NCI-H146 treated with DMSO at 0.1 percent for 48 hours (cell line): Measurements from ENCODE around the gene KDM8.

Experiments used
- DNase-seq: peaks from one replicate; lab custom pipeline; 2025; ENCODE audit not compliant: unreplicated experiment; lab: John Stamatoyannopoulos, UW

KDM8 gene

GRCh38 chr16:27203507-27204311 lies at the start of gene KDM8:
Gene KDM8, plus strand, starts transcription at chr16:27203526. Its CDS starts 6,598 bp downstream, at chr16:27210124.
- peak; percentile 99 for DNase-seq

DNA sequence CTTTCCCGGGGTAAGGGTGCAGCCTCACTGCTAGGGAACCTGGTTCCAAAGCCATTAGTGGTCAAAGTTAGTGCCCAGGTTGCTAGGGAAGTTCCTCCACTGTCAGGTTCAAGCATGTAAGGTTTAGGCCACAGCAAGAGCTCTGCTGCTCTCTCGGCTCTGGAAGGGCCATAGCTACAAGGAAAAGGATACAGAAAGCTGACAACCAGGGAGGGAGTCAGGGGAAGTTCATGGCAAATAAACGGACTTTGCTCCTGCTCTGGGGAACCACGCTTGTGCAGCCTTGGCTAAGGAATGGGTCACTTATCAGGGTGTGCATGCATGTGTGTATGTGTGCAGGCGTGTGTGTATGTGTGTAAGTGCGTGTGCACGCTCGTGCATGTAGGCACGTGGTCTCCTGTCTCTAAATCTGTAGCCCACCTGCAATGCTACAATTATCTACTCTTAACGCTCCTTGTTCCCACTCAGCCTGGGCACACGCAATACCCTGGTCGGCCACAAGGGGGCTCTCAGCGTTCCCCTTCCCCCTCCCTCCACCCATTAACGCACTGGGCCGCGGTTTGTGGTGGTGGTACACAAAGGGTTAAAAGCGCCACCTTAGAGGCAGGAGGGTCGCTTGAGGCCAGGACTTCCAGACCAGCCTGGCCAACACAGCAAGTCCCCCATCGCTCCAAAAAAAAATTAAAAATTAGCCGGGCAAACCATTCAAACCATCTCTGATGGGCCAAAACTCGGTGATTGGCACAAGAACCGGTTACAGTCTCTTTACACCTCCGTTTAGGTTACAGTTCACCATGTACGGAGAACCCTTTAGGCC lies 48.4 kb upstream of the KDM8 start:
- no peak for DNase-seq

GRCh38 chr16:27156579-27156978 lies 46.7 kb upstream of the KDM8 start:
- no peak for DNase-seq

- no peak for DNase-seq
Measured at GRCh38 chr16:27161398-27161797, 41.9 kb upstream of the KDM8 start.

DNA sequence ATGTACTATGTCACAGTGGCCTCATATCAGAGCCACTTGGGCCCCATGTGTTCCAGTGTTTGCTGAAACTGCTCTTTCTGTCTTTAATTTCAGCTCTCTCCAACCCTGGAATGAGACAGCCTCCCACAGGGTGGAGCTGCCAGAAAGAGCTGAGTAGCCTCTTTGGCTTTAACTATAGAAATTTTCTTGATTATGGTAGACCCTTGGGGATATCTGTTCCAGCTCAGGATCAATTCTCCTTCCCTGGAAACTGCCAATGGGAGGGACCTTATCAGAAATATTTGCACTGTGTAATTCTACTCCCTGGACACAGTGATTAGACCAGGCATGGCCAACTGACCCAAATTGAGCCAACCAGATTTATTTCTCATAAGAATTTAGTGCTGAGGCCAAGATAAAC lies 39.0 kb upstream of the KDM8 start:
- no peak for DNase-seq

DNA sequence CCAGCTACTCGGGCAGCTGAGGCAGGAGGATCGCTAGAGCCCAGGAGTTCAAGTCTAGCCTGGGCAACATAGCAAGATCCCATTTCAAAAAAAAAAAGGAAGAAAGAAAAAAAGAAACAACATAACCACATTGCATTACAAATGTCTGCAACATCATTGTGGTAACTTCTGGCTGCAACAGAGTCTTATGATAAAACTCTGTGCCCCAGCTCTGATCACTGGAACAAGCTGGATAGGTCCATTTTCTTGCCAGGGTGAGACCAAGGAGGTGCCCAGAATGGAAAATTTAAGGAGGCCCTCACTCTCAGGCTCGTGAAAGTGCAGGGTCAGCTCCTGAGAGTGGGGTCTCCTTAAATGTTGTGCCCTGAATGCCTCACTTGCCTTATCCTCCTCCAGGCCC lies 37.8 kb upstream of the KDM8 start:
- DNase-seq, result no peak

- no peak for DNase-seq
Measured at GRCh38 chr16:27168790-27169189, 34.5 kb upstream of the KDM8 start.

- peak; percentile 13 for DNase-seq
Measured at GRCh38 chr16:27169511-27170071, 33.7 kb upstream of the KDM8 start.

DNA sequence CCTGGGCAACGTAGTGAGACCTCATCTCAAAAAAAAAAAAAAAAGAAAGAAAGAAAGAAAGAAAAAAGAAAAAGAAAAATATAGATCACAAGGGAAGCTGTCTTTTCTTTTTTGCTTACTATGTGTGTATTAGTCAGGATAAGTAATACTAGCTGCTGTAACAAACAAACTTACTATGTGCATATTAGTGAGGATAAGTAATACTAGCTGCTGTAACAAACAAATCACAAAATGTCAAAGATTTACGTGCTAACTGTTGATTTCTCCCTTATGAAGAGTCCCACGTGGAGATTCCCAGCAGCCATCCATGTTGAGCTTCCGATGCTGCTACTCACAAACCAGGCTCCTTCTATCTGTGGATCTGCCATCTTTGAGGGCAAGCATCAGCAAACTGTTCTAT lies 31.7 kb upstream of the KDM8 start:
- DNase-seq, result no peak

DNA sequence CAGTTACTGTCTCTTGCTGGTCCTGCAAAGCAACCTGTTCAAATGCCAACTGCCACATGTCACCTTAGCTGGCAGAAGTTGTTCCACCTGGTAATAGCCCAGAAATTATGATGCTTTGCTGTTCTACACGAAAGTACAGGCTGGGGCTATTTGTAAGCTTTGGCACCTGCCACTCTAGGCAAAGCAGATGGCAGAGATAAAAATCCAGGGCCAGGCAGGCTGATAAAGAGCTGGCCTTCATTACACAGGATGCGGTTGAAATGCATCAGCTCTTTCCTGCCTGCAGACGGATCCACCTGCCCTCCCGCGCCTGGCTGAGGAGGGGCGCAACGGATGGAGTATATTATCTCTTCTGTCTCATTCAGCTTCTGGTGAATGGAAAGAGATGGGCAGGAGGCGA lies 29.3 kb upstream of the KDM8 start:
- peak; percentile 30 for DNase-seq

GRCh38 chr16:27174798-27175197 lies 28.5 kb upstream of the KDM8 start:
- no peak for DNase-seq

DNA sequence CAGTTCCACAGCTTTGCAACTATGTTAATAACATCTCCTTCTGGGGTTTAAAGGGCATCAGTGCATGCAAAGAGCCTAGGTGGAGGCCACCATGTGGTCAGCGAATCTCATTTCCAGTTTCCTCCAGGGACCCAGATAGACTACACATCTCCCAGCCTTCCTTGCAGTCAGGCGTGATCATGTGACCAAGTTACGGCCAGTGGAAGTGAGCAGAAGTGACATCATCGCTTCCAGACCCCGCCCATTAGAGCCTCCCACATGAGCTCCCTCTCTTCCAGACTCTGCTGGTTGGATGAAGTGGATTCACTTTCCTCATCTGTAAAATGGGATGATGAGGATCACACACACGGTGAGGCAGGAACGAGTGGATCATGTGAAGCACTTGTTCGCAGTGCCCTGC lies 27.4 kb upstream of the KDM8 start:
- no peak for DNase-seq

DNA sequence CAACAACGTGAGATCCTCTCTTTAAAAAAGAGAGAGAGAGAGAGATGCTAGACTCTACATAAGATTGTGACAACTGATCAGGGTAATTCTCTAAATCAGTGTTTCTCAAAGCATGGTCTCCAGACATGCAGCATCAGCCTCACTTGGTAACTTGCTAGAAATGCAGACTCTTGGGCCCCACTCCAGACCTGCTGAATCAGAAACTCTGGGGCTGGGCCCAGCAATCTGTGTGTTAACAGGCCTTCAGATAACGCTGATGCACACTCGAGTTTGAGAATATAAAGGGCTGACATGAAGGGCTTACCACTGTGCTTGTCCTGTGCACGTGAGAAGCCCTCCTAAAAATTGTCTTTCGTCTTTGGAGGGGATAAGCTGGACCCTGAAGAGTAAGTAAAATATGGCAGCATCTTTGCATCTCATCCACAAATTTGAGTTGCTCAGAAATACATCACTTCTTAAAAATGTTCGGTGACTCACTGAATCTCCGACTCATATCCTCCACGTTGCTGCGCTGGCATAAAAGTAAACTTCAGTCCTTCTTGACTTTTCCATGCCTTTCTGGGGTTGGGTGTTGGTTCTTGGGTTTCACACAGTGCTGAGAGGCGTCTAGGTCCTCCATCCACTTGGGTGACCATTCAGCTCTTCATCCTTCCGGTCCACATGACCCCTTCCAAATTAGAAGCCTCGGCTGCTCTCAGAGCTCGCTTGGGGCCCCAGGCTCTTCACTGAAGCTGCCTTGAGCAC lies 26.1 kb upstream of the KDM8 start:
- DNase-seq, result no peak

- DNase-seq, result peak; percentile 39
Measured at GRCh38 chr16:27179500-27180072, 23.7 kb upstream of the KDM8 start.

DNA sequence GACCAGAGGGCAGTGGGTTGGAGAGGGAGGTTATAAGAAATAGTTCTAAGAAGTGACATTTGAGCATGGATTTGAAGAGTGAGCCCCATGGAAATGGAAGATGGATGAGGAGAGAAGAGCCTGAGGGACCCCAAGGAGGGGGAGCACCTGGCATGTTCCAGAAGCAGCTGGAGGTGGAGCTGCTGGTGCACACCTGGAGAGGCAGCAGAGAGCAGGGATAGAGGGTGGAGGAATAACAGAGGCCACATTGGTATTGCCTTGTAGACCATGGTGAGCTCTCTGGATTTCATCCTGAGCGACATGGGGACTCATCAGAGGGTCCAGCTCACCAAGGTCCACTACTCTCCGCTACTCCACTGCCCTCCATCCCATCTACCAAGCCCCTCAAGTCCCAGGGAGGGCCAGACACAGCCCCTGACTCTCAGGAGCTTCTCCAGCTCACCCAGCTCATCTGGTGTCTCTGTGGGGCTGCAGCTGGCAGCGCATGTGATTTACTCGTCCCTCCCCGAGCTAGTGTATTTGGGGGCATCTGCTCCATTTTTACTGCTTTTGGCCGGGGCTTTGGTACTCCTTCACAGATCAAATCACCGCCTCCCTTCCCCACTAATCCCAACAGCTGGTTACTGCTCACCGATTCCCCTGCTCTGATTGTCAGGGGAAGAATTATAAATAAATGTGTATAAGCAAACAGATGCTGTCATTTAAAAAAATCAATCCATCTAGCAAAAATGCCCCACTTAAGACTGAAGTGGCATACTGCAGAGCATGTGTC lies 22.1 kb upstream of the KDM8 start:
- DNase-seq, result no peak

- no peak for DNase-seq
Measured at GRCh38 chr16:27182906-27183405, 20.4 kb upstream of the KDM8 start.

DNA sequence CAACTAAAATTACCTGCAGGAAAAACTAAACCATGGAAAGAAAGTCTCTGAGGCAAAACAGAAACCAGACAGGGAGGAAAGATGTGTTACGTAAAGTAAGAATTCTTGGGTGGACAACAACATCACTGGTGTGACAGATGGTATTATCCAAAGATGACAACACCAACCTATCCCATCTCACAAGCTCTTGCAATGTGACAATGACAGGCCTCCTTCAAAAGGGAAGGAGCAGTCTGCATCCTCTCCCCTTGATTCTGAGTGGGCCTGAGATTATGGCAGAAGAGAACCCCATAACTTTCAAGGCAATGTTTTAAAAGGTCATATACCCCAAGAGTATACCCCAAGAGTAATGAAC lies 17.6 kb upstream of the KDM8 start:
- DNase-seq, result no peak

DNA sequence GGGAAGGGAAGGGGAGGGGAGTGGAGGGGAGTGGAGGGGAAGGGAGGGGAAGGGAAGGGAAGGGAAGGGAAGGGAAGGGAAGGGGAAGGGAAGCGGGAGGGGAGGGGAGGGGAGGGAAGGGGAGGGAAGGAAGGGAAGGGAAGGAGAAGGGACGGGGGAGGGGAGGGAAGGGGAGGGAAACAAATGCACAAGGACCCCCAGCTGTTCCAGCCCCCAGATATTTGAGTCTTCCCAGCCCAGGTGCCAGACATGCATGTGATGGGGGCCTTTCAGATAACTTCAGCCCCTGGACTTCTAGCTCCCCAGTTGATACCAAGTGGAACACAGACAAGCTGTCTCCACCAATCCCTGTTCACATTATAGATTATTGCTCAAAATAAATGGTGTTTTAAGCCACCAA lies 14.7 kb upstream of the KDM8 start:
- no peak for DNase-seq

GRCh38 chr16:27189335-27189972 lies 13.9 kb upstream of the KDM8 start:
- DNase-seq, result peak; percentile 32
